SJCRH30 (cell line): Measurements from ENCODE around the gene MPZL3. TPM values are rescaled to one million over a fixed set of nuclear protein-coding genes. Genes with fewer than 3 reads are reported as not detected.

Experiments
- DNase-seq, 2 experiments: peaks; one replicate each; pipeline ENCODE4 v3.0.0-alpha.2; 2015 to 2020
- H3K27ac ChIP-seq: fragments of 250-450 bp; sonication (Bioruptor Pico); 2 replicates; pipeline ENCODE4 v1.5.1; 2020; ENCODE audit warnings: mild to moderate bottlenecking, moderate library complexity
- H3K27me3 ChIP-seq: fragments of 250-450 bp; sonication (Bioruptor Pico); 2 replicates; pipeline ENCODE4 v1.5.1; 2020; ENCODE audit warnings: mild to moderate bottlenecking, moderate library complexity
- H3K36me3 ChIP-seq: fragments of 250-450 bp; sonication (Bioruptor Pico); 2 replicates; pipeline ENCODE4 v1.5.1; 2020; ENCODE audit warnings: mild to moderate bottlenecking, moderate library complexity
- H3K4me1 ChIP-seq: fragments of 250-450 bp; sonication (Bioruptor Pico); 2 replicates; pipeline ENCODE4 v1.5.1; 2020; ENCODE audit warnings: mild to moderate bottlenecking, moderate library complexity
- H3K4me3 ChIP-seq: fragments of 250-450 bp; sonication (Bioruptor Pico); 2 replicates; pipeline ENCODE4 v1.5.1; 2020; ENCODE audit warnings: mild to moderate bottlenecking, moderate library complexity
- H3K9me3 ChIP-seq: fragments of 250-450 bp; sonication (Bioruptor Pico); replicated peaks from 2 replicates; pipeline ENCODE4 v1.5.1; 2020; ENCODE audit warnings: mild to moderate bottlenecking, moderate library complexity
- total RNA-seq: library from RNA; depleted of rRNA; stranded (reverse); fragments of >200 nt; shearing (Covaris generic); gene quantifications from 2 replicates; pipeline ENCODE4 v1.2.3, GENCODE V29; 2014

Gene MPZL3
- total RNA-seq, 1 experiment from 2014 or later = 0.12 TPM

- no peak overlapping the region for H3K4me3 ChIP-seq
- H3K27me3 ChIP-seq = no peaks in the 10 kb centered on the region
- no peaks in the 10 kb centered on the region for H3K36me3 ChIP-seq
- H3K27ac ChIP-seq = no peak overlapping the region
- H3K9me3 ChIP-seq = no peaks in the 10 kb centered on the region
- no peaks in the 10 kb centered on the region for H3K4me1 ChIP-seq
- DNase-seq = no peak
Measured at GRCh38 chr11:118277312-118277711, 25.1 kb upstream of the MPZL3 start.

DNA sequence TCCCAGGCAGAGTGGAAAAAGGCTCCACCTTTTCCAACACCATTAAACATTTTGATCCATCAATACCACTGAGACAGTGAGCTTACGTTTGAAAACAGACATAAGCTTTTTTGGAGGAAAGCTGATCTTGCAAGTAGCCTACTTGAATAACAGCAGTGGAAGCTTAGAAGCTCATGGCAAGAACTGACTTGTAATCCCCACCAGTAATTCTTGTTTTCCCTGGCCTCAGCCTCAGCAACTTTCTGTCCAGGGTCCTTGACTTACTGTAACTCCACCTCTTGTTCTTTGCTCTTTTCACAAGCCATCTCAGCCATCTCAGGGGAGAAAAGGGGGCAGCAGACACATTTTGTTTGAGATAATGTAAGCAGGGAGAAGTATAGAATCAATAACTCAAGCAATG, 24.3 kb upstream of the MPZL3 start:
- Histone ChIP-seq H3K4me3 (no peak overlapping the region), H3K36me3 (no peaks in the 10 kb centered on the region), H3K9me3 (no peaks in the 10 kb centered on the region), H3K27me3 (no peaks in the 10 kb centered on the region), H3K27ac (no peak overlapping the region), H3K4me1 (no peaks in the 10 kb centered on the region)
- no peak for DNase-seq

- no peaks in the 10 kb centered on the region for H3K27me3 ChIP-seq
- H3K9me3 ChIP-seq = no peaks in the 10 kb centered on the region
- H3K4me3 ChIP-seq = no peak overlapping the region
- no peak overlapping the region for H3K27ac ChIP-seq
- no peak for DNase-seq
- H3K36me3 ChIP-seq = no peaks in the 10 kb centered on the region
- no peaks in the 10 kb centered on the region for H3K4me1 ChIP-seq
Measured at GRCh38 chr11:118275176-118275575, 23.0 kb upstream of the MPZL3 start.

GRCh38 chr11:118274186-118274585, 22.0 kb upstream of the MPZL3 start:
- no peaks in the 10 kb centered on the region for H3K27me3 ChIP-seq
- no peaks in the 10 kb centered on the region for H3K36me3 ChIP-seq
- H3K9me3 ChIP-seq = no peaks in the 10 kb centered on the region
- DNase-seq = no peak
- H3K4me3 ChIP-seq = no peak overlapping the region
- no peak overlapping the region for H3K27ac ChIP-seq
- H3K4me1 ChIP-seq = no peaks in the 10 kb centered on the region

DNA sequence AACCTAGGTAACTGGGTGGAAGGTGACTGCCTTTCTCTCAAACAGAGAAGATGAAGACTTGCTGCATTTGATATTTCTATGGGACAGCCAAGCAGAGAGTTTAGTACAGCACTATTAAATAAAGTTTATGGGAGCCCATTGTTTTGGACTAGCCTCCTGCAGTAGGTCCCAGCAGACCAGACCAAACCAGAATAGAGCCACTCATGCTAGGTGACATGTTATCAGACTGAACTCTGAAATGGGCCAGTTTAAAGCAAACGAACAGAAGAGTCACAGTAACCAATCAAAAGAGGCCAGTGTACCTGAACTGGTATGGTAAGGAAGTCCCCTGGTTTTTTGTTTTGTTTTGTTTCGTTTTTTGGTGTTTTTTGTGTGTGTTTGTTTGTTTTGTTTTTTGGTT, 19.8 kb upstream of the MPZL3 start:
- Histone ChIP-seq H3K27ac (no peak overlapping the region), H3K36me3 (no peaks in the 10 kb centered on the region), H3K27me3 (no peaks in the 10 kb centered on the region), H3K9me3 (no peaks in the 10 kb centered on the region), H3K4me1 (no peaks in the 10 kb centered on the region), H3K4me3 (no peak overlapping the region)
- DNase-seq = no peak

DNA sequence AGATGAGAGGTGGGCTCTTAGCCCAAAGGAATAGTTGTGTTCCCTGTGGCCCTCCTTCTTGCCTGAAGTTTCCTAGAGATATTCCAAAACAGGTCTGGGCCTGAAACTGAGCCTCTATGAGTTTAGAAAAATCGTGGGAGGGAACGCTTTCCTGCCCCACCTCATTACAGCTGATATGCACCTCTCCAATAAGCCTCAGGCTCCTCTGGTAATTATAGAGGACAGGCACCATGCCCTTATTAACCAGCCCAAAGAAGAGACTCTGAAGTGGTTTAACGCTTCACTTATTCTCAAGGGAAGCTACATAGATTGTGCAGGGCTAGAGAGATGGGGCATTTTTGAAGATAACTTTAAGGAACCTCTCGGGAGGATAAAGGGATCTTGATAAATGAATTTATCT, 15.3 kb upstream of the MPZL3 start:
- H3K9me3 ChIP-seq = no peaks in the 10 kb centered on the region
- H3K4me1 ChIP-seq = no peaks in the 10 kb centered on the region
- DNase-seq = no peak
- H3K36me3 ChIP-seq = no peaks in the 10 kb centered on the region
- no peak overlapping the region for H3K27ac ChIP-seq
- H3K4me3 ChIP-seq = no peak overlapping the region
- no peaks in the 10 kb centered on the region for H3K27me3 ChIP-seq

GRCh38 chr11:118265954-118266353, 13.8 kb upstream of the MPZL3 start:
- no peak overlapping the region for H3K4me3 ChIP-seq
- no peaks in the 10 kb centered on the region for H3K9me3 ChIP-seq
- H3K27me3 ChIP-seq = no peaks in the 10 kb centered on the region
- no peaks in the 10 kb centered on the region for H3K4me1 ChIP-seq
- no peaks in the 10 kb centered on the region for H3K36me3 ChIP-seq
- DNase-seq = no peak
- H3K27ac ChIP-seq = no peak overlapping the region

- H3K4me3 ChIP-seq = no peak overlapping the region
- H3K4me1 ChIP-seq = no peaks in the 10 kb centered on the region
- no peaks in the 10 kb centered on the region for H3K27me3 ChIP-seq
- no peaks in the 10 kb centered on the region for H3K36me3 ChIP-seq
- H3K27ac ChIP-seq = no peak overlapping the region
- no peak for DNase-seq
- no peaks in the 10 kb centered on the region for H3K9me3 ChIP-seq
Measured at GRCh38 chr11:118264569-118265465, 12.7 kb upstream of the MPZL3 start.

DNA sequence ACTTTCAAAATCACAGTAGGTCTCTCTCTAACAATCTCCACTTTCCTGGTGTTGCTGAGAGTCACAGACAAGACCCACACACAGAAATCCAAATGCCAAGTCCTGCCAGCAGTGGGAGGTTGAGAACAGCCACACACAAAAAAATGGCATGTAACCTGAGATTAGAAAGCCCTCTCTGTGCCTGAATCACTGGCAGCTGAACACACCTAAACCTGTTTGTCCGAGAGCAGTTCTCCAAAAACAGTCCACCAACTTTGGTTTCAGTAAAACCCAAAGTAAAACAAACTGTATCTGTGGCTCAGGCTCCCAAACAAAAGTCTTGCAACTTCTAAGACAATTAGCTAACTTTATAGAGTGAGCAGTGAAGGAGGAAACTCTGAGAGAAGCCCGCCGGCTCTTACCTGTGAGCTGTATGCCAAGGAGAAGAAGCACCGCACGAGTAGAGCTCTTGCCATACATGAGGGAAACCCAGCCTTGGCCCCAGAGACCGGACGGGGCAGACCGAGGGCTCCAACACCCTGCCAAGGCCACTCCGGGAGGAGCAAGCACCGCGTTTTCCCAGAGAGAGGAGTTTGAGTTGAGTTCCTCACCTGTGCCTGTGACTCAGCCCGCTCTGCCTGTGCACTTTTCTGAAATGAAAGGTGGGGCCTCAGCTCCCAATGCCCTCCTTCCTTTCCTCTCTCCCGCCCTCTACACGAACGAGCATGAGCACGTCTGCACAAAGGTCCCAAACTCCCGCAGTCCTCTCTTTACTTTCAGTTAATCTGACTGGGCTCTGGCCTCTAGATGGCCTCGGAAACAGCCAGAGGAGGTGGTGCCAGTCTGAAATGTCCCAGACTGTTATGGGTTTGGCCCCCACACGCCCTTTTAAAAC, 11.8 kb upstream of the MPZL3 start, which contains the start of gene MPZL2:
MPZL2 (minus strand) TSS at position 603 of the 874 bp plus-strand sequence; CDS start at position 459, 144 bp downstream.
- Histone ChIP-seq H3K9me3 (no peaks in the 10 kb centered on the region), H3K36me3 (no peaks in the 10 kb centered on the region), H3K27me3 (no peaks in the 10 kb centered on the region), H3K4me1 (no peaks in the 10 kb centered on the region), H3K4me3 (no peak within 1 kb of the TSS), H3K27ac (no peak within 1 kb of the TSS)
- no peak for DNase-seq

DNA sequence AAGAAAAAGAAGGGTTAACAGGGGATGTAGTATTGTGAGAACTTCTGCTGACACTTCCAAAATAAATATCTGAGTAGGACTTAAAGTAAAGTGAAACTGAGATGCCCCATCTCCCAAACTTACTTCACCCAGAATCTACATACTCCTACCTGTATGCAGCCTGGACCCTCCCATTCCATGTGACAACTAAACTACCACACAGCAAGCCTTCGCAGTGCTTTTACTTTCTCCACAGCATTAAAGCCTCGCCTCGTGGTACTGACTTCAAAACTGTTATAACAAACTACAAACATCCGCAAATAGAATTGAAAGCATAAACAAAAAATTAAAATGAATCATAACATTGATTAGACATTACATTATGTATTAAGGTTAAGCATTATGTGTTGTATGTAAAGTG, 10.9 kb upstream of the MPZL3 start:
- Histone ChIP-seq H3K4me3 (no peak overlapping the region), H3K27me3 (no peaks in the 10 kb centered on the region), H3K4me1 (no peaks in the 10 kb centered on the region), H3K9me3 (no peaks in the 10 kb centered on the region), H3K36me3 (no peaks in the 10 kb centered on the region), H3K27ac (no peak overlapping the region)
- DNase-seq = no peak

DNA sequence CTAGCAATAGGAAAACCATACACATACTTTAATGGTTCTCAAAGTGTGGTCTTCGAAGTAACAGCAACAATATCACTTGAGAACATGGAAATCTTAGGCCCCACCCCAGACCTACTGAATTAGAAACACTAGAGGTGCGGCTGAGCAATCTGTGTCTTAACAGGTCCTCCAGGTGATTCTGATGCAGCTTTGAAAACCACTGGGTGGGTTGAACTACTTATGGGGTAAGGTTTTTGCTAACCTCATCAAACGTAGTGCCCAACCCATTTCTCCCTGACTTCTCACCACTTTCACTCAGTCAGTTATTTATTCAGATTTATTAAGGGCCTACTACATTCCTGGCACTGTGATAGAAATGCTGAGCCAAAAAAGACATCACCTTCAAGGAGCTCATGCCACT, 8.2 kb upstream of the MPZL3 start:
- no peak overlapping the region for H3K27ac ChIP-seq
- no peaks in the 10 kb centered on the region for H3K9me3 ChIP-seq
- H3K4me3 ChIP-seq = no peak overlapping the region
- no peaks in the 10 kb centered on the region for H3K36me3 ChIP-seq
- H3K27me3 ChIP-seq = no peaks in the 10 kb centered on the region
- DNase-seq = no peak
- H3K4me1 ChIP-seq = no peaks in the 10 kb centered on the region

- no peaks in the 10 kb centered on the region for H3K36me3 ChIP-seq
- H3K4me3 ChIP-seq = no peak overlapping the region
- no peak for DNase-seq
- H3K27ac ChIP-seq = no peak overlapping the region
- H3K9me3 ChIP-seq = no peaks in the 10 kb centered on the region
- no peaks in the 10 kb centered on the region for H3K4me1 ChIP-seq
- no peaks in the 10 kb centered on the region for H3K27me3 ChIP-seq
Measured at GRCh38 chr11:118259138-118259537, 7.0 kb upstream of the MPZL3 start.

DNA sequence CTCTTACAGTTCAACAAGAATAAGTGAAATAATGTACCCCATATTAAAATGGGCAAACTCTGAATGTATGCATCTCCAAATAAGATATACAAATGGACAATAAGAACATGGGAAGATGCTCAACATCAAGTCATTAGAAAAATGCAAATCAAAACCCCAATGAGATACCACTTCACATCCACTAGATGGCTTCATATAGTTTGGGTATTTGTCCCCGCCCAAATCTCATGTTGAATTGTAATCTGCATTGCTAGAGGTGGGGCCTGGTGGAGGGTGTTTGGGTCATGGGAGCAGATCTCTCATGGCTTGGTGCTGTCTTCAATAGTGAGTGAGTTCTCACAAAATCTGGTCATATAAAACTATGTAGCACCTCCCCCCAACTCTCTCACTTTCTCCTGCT, 6.2 kb upstream of the MPZL3 start:
- no peaks in the 10 kb centered on the region for H3K9me3 ChIP-seq
- H3K27ac ChIP-seq = no peak overlapping the region
- no peak overlapping the region for H3K4me3 ChIP-seq
- DNase-seq = peak in 1 of 2 experiments; percentile 20
- no peaks in the 10 kb centered on the region for H3K36me3 ChIP-seq
- H3K27me3 ChIP-seq = no peaks in the 10 kb centered on the region
- no peaks in the 10 kb centered on the region for H3K4me1 ChIP-seq

DNA sequence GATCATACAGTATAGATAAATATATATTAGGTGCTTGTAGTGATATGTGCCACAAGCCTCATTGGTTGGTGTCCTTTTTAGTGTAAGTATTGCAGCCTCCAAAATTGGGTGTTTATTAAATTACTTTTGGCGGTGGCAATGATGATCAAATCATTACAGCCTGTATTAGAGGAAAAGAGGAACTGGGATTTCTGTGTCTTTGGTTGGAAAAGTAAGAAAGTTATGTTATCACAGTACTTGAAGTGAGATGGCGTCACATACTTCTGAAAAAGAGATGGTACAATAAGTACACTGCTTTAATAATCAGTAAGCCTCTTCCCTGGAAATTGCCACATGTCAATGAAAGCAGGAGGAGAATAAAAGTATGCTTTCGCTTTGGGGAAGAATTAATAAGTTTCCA, 523 bp upstream of the MPZL3 start:
- Histone ChIP-seq H3K27me3 (no peaks in the 10 kb centered on the region), H3K36me3 (no peaks in the 10 kb centered on the region), H3K4me1 (no peaks in the 10 kb centered on the region), H3K27ac (no peak overlapping the region), H3K4me3 (peak overlapping the region; percentile 67), H3K9me3 (no peaks in the 10 kb centered on the region)
- DNase-seq = no peak

GRCh38 chr11:118247041-118247440, 5.1 kb downstream of the MPZL3 start:
- DNase-seq = no peak
- Histone ChIP-seq H3K9me3 (no peaks in the 10 kb centered on the region), H3K4me3 (no peak overlapping the region), H3K27me3 (no peaks in the 10 kb centered on the region), H3K36me3 (no peaks in the 10 kb centered on the region), H3K4me1 (no peaks in the 10 kb centered on the region), H3K27ac (no peak overlapping the region)
